Measurements from ENCODE around the gene RHOT1.
"Not testable (repeated sequence)": the region's sequence is repeated elsewhere in the genome, so short reads cannot be mapped to it uniquely, and the experiment has no call there.

RHOT1 gene

GRCh38 chr17:32159586-32160438 is 17.5 kb downstream of the RHOT1 start:
- DNase-seq (ENCODE audit: low spot score): no peak

DNA sequence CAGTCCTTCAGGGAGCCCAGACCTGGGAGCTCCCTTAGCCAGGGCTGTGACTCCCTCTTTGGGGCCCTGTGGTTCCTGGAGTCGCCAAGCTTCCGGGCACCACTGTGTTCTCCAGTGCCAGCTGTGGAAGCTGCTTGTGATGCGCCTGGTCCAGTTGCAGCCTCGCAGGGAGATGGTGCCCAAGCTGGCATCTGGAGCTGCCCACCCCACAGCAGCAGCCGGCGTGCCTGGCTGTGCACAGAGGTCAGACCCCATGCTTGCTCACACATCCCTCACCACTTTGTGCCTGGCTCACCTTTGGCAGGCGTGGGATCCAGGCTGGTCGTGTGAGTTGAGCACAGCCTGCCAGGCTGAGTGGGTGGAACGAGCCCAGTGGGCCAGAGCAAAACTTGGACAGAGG is 18.2 kb downstream of the RHOT1 start:
- DNase-seq (ENCODE audit: low spot score): no peak

GRCh38 chr17:32161029-32161428 is 18.7 kb downstream of the RHOT1 start:
- no peak for DNase-seq (ENCODE audit: low spot score)

GRCh38 chr17:32161506-32162365 is 19.4 kb downstream of the RHOT1 start:
- DNase-seq (ENCODE audit: low spot score): no peak

- no peak for DNase-seq (ENCODE audit: low spot score)
Observed at GRCh38 chr17:32174889-32175288, 32.6 kb downstream of the RHOT1 start.

DNA sequence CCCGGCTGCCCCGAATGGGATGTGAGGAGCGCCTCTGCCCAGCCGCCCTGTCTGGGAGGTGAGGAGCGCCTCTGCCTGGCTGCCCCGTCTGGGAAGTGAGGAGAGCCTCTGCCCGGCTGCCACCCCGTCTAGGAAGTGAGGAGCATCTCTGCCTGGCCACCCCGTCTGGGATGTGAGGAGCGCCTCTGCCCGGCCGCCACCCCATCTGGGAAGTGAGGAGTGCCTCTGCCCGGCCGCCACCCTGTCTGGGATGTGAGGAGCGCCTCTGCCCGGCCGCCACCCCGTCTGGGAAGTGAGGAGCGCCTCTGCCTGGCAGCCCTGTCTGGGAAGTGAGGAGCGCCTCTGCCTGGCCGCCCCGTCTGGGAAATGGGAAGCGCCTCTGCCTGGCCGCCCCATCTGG is 36.4 kb downstream of the RHOT1 start:
- DNase-seq (ENCODE audit: low spot score): not testable (repeated sequence)

GRCh38 chr17:32179103-32179502 is 36.8 kb downstream of the RHOT1 start:
- not testable (repeated sequence) for DNase-seq (ENCODE audit: low spot score)

DNA sequence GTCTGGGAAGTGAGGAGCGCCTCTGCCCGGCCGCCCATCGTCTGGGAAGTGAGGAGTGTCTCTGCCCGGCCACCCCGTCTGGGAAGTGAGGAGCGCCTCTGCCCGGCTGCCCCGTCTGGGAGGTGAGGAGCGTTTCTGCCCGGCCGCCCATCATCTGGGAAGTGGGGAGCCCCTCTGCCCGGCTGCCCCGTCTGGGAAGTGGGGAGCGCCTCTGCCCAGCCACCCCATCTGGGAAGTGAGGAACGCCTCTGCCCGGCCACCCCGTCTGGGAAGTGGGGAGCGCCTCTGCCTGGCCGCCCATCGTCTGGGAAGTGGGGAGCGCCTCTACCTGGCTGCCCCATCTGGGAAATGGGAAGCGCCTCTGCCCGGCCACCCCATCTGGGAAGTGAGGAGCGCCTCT is 37.2 kb downstream of the RHOT1 start:
- DNase-seq (ENCODE audit: low spot score): not testable (repeated sequence)

- not testable (repeated sequence) for DNase-seq (ENCODE audit: low spot score)
Observed at GRCh38 chr17:32180262-32180661, 38.0 kb downstream of the RHOT1 start.

GRCh38 chr17:32185875-32186274 is 43.6 kb downstream of the RHOT1 start:
- no peak for DNase-seq (ENCODE audit: low spot score)

DNA sequence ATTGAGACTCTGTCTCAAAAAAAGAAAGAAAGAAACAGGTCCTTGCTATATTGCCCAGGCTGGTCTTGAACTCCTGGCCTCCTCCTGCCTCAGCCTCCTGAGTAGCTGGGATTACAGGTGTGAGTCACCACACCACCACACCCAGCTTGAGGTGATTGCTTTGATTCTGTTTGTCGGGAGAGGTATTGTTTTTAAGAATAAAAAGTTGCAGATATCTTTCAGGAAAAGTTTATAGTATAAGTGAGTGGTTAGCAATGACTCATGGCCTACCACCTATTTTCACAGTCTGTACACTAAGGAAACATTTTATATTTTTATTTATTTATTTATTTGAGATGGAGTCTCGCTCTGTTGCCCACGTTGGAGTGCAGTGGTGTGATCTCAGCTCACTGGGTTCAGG is 45.0 kb downstream of the RHOT1 start:
- DNase-seq (ENCODE audit: low spot score): no peak

DNA sequence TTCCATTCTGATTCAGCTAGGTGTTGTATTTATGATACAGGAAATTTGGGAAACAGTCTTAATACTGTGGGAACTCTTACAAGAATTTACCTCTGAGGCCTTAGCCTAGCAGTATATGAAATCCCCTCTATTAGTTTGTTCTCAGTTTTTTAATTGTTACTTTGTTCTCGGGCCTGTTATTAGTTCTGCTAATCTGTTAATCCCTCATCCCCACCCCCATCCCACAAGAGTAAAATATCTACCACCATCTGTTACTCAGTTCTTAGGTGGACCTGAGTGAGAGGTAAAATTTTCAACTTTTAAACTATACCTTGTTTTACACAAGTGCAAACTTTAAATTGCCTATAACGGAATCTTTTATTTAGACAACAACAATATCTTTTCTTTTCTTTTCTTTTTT is 47.0 kb downstream of the RHOT1 start:
- no peak for DNase-seq (ENCODE audit: low spot score)

DNA sequence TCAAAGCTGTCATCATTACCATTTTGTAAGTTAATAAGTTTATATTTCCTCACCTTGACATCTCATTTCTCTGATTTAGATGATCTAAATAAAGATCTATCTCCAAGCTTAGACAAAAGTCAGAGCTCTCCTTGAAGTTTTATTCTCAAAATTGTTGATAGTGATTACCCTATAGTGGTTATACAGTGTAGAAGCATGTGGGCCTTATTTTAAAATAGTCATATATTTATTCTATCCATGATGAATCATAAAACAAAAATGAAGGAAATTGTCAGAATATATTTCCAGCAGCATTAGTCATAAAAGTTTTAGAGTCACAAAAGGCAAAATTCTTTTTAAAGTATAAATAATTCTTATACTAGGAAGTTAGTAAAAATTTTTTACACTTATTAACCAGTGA is 49.0 kb downstream of the RHOT1 start:
- peak; percentile 75 for DNase-seq (ENCODE audit: low spot score)

- peak; percentile 35 for DNase-seq (ENCODE audit: low spot score)
Observed at GRCh38 chr17:32192379-32192778, 50.1 kb downstream of the RHOT1 start.

GRCh38 chr17:32197987-32198386 is 55.7 kb downstream of the RHOT1 start:
- no peak for DNase-seq (ENCODE audit: low spot score)

- DNase-seq (ENCODE audit: low spot score): no peak
Observed at GRCh38 chr17:32206861-32207260, 64.6 kb downstream of the RHOT1 start.

DNA sequence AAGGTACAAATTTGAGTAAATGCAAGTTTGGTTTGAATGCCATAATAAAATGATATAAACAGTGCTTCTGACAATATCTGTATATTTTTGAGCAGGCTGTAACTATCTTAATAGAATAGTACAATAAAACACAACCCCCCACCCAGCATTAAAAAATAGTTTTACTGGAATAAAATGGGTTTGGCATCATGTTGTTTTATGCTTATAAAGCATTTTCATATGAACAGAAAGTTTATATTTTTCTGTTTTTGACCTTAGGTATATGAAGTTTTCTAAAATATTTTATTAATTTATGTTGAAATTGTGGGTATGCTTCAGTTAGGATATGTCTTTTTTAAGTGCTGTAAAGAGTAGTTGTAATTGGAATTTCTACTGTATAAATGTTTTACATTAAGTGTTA is 66.1 kb downstream of the RHOT1 start:
- DNase-seq (ENCODE audit: low spot score): no peak

DNA sequence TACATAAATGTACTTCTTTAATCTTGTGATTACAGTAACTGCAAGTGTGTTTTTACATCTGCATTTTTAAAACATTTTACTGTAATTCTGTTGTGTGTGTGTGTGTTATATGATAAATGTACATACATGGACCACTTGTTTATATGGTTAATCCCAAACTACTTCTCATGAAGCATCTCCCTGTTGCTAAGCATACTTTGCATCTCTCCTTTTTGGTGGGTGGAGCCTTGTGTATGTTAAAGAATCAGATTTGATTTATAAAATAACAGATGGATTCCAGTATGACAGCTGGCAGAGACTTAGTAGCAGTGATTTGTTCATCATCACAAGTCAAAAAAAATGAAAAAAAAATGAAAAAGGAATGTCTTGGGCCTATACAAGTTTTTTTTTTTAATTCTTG is 67.3 kb downstream of the RHOT1 start:
- no peak for DNase-seq (ENCODE audit: low spot score)

GRCh38 chr17:32211671-32212070 is 69.4 kb downstream of the RHOT1 start:
- no peak for DNase-seq (ENCODE audit: low spot score)

DNA sequence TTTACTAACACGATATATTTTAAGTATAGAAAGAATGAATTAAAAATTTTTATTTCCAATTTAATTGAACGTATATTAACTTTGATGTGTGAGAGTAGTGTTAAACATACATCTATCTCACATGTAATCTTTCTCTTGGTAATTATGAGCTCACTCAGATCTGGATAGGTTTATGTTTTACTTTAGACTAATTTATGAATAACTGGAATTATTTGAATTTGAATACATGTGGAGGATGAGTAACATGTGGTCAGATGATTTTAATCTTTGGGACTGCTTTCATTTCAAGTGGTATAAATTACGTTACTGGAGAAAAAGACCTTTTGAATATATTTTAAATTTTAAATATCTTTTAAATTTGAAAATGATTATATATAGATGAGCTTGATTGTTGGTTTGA is 73.4 kb downstream of the RHOT1 start:
- DNase-seq (ENCODE audit: low spot score): no peak

GRCh38 chr17:32222621-32223020 is 80.3 kb downstream of the RHOT1 start:
- DNase-seq (ENCODE audit: low spot score): no peak

GRCh38 chr17:32223703-32224102 is 81.4 kb downstream of the RHOT1 start:
- DNase-seq (ENCODE audit: low spot score): no peak

- no peak for DNase-seq (ENCODE audit: low spot score)
Observed at GRCh38 chr17:32226886-32227285, 84.6 kb downstream of the RHOT1 start.
